Activated CD8-positive, alpha-beta T cell treated with anti-CD3 and anti-CD28 coated beads, Interleukin-2, amount 10 ng/mL, durations not matched to agents 7 days and 5 days (primary cell): ENCODE results near the gene ACOXL. TPM values are rescaled to one million over a fixed set of nuclear protein-coding genes. Genes with fewer than 3 reads are reported as not detected.

ENCODE experiments used
- ATAC-seq: fragments of 150-1000 bp; cut with Tn5 transposase; one replicate; pipeline ENCODE4 v1.10.0; 2021; ENCODE audit warnings: moderate library complexity
- CTCF ChIA-PET: fragments of 350-600 bp; sonication (Branson Sonifier 250); formaldehyde crosslinking; loops from one replicate; lab custom pipeline; 2021; ENCODE audit warnings: antibody characterized with exemption; lab: Charles Lee
- POLR2A ChIA-PET: fragments of 350-600 bp; sonication (Branson Sonifier 250); formaldehyde crosslinking; loops from one replicate; lab custom pipeline; 2021; ENCODE audit warnings: antibody characterized with exemption; lab: Charles Lee
- DNase-seq: peaks from one replicate; pipeline ENCODE4 v3.0.0-alpha.2; 2020
- H3K27ac Mint-ChIP-seq: one replicate; pipeline ENCODE4 v1.8.0; 2021; ENCODE audit warnings: mild to moderate bottlenecking, mixed read lengths
- H3K27me3 Mint-ChIP-seq: one replicate; pipeline ENCODE4 v1.8.0; 2021; ENCODE audit warnings: low read depth, mixed read lengths
- H3K36me3 Mint-ChIP-seq: one replicate; pipeline ENCODE4 v1.8.0; 2021; ENCODE audit warnings: low read depth, mixed read lengths
- H3K4me1 Mint-ChIP-seq: one replicate; pipeline ENCODE4 v1.8.0; 2021; ENCODE audit warnings: low read depth, mixed read lengths
- H3K4me3 Mint-ChIP-seq: one replicate; pipeline ENCODE4 v1.8.0; 2021; ENCODE audit warnings: mild to moderate bottlenecking, mixed read lengths
- H3K9me3 Mint-ChIP-seq: one replicate; pipeline ENCODE4 v1.8.0; 2022; ENCODE audit warnings: mixed read lengths; ENCODE audit not compliant: insufficient read depth
- total RNA-seq, 2 experiments: library from RNA; stranded (reverse); gene quantifications; one replicate each; pipeline ENCODE4 v1.2.3, GENCODE V29; 2021

The ACOXL gene
- total RNA-seq, 2 experiments from 2014 or later = not detected

DNA sequence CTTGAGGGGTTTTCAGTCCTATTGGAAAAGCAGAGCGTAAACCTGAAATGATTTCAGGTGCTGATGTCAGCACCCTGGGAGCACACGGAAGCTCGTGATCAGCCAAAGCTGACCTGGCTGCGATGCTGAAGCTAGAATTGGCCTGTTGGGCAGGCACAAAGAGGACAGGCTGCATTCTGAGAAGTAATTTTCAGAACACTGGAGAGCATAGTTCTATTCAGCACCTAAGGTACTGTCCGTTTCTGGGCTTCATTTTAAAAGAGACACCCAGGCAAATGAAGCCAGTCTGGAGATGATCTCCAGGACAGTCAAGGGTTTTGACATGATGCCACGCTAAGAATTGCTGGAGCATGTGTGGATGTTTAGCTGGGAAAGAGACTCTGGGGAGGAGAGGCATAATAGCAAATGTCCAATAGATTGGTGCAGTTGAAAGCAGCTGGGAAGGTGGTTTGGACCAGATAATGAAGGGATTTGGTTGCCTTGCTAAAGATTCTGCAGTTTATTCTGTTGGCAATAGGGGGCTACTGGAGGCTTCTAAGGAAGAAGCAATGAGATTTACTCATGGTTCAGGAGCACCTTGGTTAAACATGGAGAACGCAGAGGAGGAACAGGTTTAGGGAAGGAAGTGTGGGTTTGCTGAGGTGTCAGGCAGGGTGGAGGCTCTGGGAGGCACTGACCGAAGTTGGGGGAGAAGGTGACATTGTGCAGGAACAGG, 86.6 kb downstream of the ACOXL start:
- H3K36me3 Mint-ChIP-seq = peaks cover 2% of the 10 kb centered on the region
- no peak overlapping the region for H3K27ac Mint-ChIP-seq
- H3K9me3 Mint-ChIP-seq = peaks cover 4% of the 10 kb centered on the region
- ATAC-seq = no peak
- H3K4me1 Mint-ChIP-seq = peaks cover 8% of the 10 kb centered on the region
- H3K27me3 Mint-ChIP-seq = peaks cover 21% of the 10 kb centered on the region
- H3K4me3 Mint-ChIP-seq = no peak overlapping the region
- CTCF ChIA-PET = interaction anchor here (0.6 to 1.5 kb wide), 3 partner anchors 13 to 36 kb away, joined by 3 to 7 read pairs (median 3); no protein-coding TSS in a partner anchor
- POLR2A ChIA-PET = no interaction called here
- DNase-seq = no peak

DNA sequence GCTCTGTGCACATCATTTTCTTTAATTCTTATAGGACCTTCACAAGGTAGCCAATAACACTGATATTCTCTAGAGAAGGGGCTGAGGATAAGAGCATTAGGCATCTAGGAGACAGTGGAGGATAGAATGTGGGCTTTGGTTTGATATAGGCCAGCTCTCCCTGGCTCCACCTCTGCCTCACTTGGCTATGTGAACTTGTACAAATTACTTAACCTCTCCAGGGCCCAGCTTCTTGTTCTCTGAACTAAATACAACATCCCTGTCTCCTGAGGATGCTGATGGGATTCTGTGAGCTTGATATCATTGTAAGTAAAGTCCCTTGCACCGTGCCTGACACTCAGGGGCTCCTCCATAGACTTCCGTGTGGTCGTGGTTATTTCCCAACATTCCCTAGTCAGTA, 87.3 kb downstream of the ACOXL start:
- DNase-seq (no peak), ATAC-seq (no peak)
- Mint-ChIP-seq H3K9me3 (peaks cover 10% of the 10 kb centered on the region), H3K27ac (no peak overlapping the region), H3K27me3 (peaks cover 23% of the 10 kb centered on the region), H3K4me3 (no peak overlapping the region), H3K4me1 (peaks cover 8% of the 10 kb centered on the region), H3K36me3 (peaks cover 2% of the 10 kb centered on the region)
- CTCF ChIA-PET = interaction anchor here (1.1 to 1.5 kb wide), 2 partner anchors 34 to 35 kb away, joined by 3 to 7 read pairs; no protein-coding TSS in a partner anchor
- POLR2A ChIA-PET = no interaction called here

DNA sequence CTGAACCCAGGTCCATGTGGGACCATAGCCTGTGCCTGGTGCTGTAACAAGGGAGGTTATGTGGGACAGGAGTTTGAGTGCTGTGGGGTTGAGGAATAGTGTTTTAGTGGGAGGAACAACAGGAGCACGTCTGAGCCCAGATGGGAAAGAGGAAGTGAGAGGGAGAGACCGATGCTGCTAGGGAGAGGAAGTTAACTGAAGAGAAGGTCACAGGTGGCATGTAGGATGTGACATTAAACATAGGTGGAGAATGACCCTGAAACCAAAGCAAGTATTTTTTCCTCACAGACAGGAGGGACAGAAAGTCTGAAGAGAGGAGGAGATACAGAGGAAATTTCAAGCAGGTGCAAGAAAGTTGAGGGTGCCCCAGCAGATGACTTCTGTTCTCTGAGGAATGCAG, 87.8 kb downstream of the ACOXL start:
- H3K27me3 Mint-ChIP-seq = peaks cover 26% of the 10 kb centered on the region
- ChIA-PET CTCF (interaction anchor here (1.1 kb wide), 1 partner anchor 35 kb away, joined by 3 read pairs; no protein-coding TSS in a partner anchor), POLR2A (no interaction called here)
- H3K4me3 Mint-ChIP-seq = no peak overlapping the region
- peaks cover 14% of the 10 kb centered on the region for H3K9me3 Mint-ChIP-seq
- H3K36me3 Mint-ChIP-seq = peaks cover 2% of the 10 kb centered on the region
- DNase-seq (no peak), ATAC-seq (no peak)
- peaks cover 8% of the 10 kb centered on the region for H3K4me1 Mint-ChIP-seq
- H3K27ac Mint-ChIP-seq = no peak overlapping the region

- ATAC-seq = no peak
- H3K4me3 Mint-ChIP-seq = no peak overlapping the region
- CTCF ChIA-PET = interaction anchor here (1.6 to 2.2 kb wide), 2 partner anchors 9 to 11 kb away, joined by 4 to 10 read pairs; no protein-coding TSS in a partner anchor
- peaks cover 21% of the 10 kb centered on the region for H3K27me3 Mint-ChIP-seq
- no peak overlapping the region for H3K27ac Mint-ChIP-seq
- H3K36me3 Mint-ChIP-seq = peaks cover 5% of the 10 kb centered on the region
- H3K4me1 Mint-ChIP-seq = peaks cover 22% of the 10 kb centered on the region
- no peak for DNase-seq
- POLR2A ChIA-PET = interaction anchor here (1.1 kb wide), 1 partner anchor 10 kb away, joined by 3 read pairs; no protein-coding TSS in a partner anchor
- peaks cover 14% of the 10 kb centered on the region for H3K9me3 Mint-ChIP-seq
Observed at GRCh38 chr2:110823165-110823564, 90.8 kb downstream of the ACOXL start.

DNA sequence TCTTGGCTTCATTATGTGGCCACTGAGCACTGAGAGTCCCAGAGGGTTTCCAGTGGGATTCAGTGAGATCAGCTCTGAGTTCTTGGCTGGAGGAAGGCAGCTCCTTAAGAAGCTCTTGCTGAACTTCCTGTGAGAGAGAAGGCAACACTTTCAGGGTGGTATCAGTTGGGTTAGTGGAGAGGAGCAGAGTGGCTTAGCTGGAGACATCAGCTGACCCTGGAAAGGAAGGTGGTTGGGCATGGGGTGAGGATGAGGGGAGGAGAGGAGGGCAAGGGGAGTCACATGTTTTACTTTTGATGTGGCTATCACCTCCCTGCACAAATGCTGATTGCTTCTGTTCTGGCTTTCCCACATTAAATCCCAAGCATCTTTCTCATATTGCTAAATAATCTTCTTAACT, 95.1 kb downstream of the ACOXL start:
- ChIA-PET POLR2A (no interaction called here), CTCF (interaction anchor here (1.1 to 2.3 kb wide), 2 partner anchors 15 to 26 kb away, joined by 3 to 15 read pairs; no protein-coding TSS in a partner anchor)
- H3K27ac Mint-ChIP-seq = no peak overlapping the region
- ATAC-seq (peak; percentile 30), DNase-seq (peak; percentile 32)
- peaks cover 14% of the 10 kb centered on the region for H3K9me3 Mint-ChIP-seq
- peaks cover 5% of the 10 kb centered on the region for H3K36me3 Mint-ChIP-seq
- peaks cover 7% of the 10 kb centered on the region for H3K27me3 Mint-ChIP-seq
- peaks cover 14% of the 10 kb centered on the region for H3K4me1 Mint-ChIP-seq
- no peak overlapping the region for H3K4me3 Mint-ChIP-seq

- peaks cover 5% of the 10 kb centered on the region for H3K36me3 Mint-ChIP-seq
- no peak overlapping the region for H3K4me3 Mint-ChIP-seq
- peaks cover 11% of the 10 kb centered on the region for H3K27me3 Mint-ChIP-seq
- H3K4me1 Mint-ChIP-seq = peaks cover 14% of the 10 kb centered on the region
- no peak for DNase-seq
- no peak for ATAC-seq
- no peak overlapping the region for H3K27ac Mint-ChIP-seq
- ChIA-PET CTCF (interaction anchor here (2.3 kb wide), 1 partner anchor 16 kb away, joined by 15 read pairs; no protein-coding TSS in a partner anchor), POLR2A (no interaction called here)
- peaks cover 14% of the 10 kb centered on the region for H3K9me3 Mint-ChIP-seq
Observed at GRCh38 chr2:110828330-110828729, 96.0 kb downstream of the ACOXL start.

GRCh38 chr2:110829413-110830146, 97.2 kb downstream of the ACOXL start:
- no peak for DNase-seq
- POLR2A ChIA-PET = no interaction called here
- no peak overlapping the region for H3K27ac Mint-ChIP-seq

DNA sequence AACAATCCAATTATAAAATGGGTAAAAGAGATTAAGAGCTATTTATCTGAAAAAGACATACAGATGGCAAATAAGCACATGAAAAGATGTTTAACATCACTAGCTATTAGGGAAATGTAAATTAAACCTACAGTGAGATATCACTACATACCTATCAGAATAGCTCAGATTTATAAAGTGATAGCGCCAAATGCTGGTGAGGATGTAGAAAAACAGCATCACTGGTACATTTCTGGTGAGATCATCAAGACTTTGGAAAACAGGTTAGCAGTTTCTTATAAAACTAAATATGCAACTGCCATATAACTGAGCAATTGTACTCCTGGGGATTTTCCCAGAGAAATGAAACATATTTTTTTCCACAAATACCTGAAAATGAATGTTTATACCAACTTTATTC, 100.4 kb downstream of the ACOXL start:
- Mint-ChIP-seq H3K36me3 (no peaks in the 10 kb centered on the region), H3K27ac (no peak overlapping the region), H3K27me3 (peaks cover 9% of the 10 kb centered on the region), H3K4me1 (peaks cover 4% of the 10 kb centered on the region), H3K4me3 (no peak overlapping the region), H3K9me3 (no peaks in the 10 kb centered on the region)
- CTCF ChIA-PET = interaction anchor here (1.0 to 4.8 kb wide), 5 partner anchors 8 to 45 kb away, joined by 3 to 24 read pairs (median 5); no protein-coding TSS in a partner anchor
- DNase-seq (no peak), ATAC-seq (no peak)
- POLR2A ChIA-PET = no interaction called here

More at GRCh38 chr2:110829413-110830146, 97.2 kb downstream of the ACOXL start:
- H3K27me3 Mint-ChIP-seq = peaks cover 13% of the 10 kb centered on the region
- CTCF ChIA-PET = no interaction called here
- H3K4me1 Mint-ChIP-seq = peaks cover 14% of the 10 kb centered on the region
- H3K9me3 Mint-ChIP-seq = peaks cover 5% of the 10 kb centered on the region
- H3K4me3 Mint-ChIP-seq = no peak overlapping the region
- H3K36me3 Mint-ChIP-seq = peaks cover 3% of the 10 kb centered on the region
- ATAC-seq = no peak

- Mint-ChIP-seq H3K27me3 (peaks cover 8% of the 10 kb centered on the region), H3K4me1 (peaks cover 6% of the 10 kb centered on the region), H3K36me3 (no peaks in the 10 kb centered on the region), H3K27ac (no peak overlapping the region), H3K4me3 (no peak overlapping the region), H3K9me3 (no peaks in the 10 kb centered on the region)
- ATAC-seq (no peak), DNase-seq (no peak)
- CTCF ChIA-PET = interaction anchor here (0.9 to 4.8 kb wide), 4 partner anchors 19 to 43 kb away, joined by 3 to 24 read pairs (median 4); no protein-coding TSS in a partner anchor
- POLR2A ChIA-PET = no interaction called here
Observed at GRCh38 chr2:110834134-110834827, 101.9 kb downstream of the ACOXL start.

DNA sequence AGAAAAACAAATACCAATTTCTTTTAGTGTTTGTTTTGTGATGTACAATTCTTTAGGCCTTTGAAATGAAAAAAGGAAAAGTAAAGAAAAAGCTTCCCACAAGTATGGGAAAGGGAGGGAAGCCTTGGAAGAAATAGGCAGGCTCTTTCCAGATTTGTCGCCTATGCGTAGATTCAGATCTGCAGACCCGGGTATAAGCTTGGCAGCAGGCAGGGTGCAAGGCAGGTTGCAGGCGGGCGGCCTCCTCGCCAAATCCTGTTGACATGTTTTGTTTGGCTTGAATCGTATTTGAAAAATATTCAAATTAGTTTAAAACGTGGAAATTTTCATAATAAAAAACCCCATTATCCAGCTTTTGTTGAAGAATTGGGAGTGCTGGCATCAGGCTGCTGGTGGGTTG, 104.3 kb downstream of the ACOXL start:
- no peak overlapping the region for H3K27ac Mint-ChIP-seq
- ATAC-seq (no peak), DNase-seq (no peak)
- H3K4me3 Mint-ChIP-seq = no peak overlapping the region
- CTCF ChIA-PET = interaction anchor here (1.5 to 4.8 kb wide), 2 partner anchors 17 to 24 kb away, joined by 5 to 24 read pairs; no protein-coding TSS in a partner anchor
- POLR2A ChIA-PET = interaction anchor here (0.6 kb wide), 1 partner anchor 45 kb away, joined by 3 read pairs; no protein-coding TSS in a partner anchor
- H3K9me3 Mint-ChIP-seq = no peaks in the 10 kb centered on the region
- H3K4me1 Mint-ChIP-seq = peaks cover 10% of the 10 kb centered on the region
- H3K36me3 Mint-ChIP-seq = no peaks in the 10 kb centered on the region
- H3K27me3 Mint-ChIP-seq = peaks cover 8% of the 10 kb centered on the region
